Duodenal mucosa (tissue), 2 donors: ENCODE results near the gene CFAP20.
"Not testable (repeated sequence)": the region's sequence is repeated elsewhere in the genome, so short reads cannot be mapped to it uniquely, and the experiment has no call there.

Source experiments
- H3K27ac ChIP-seq: one replicate; pipeline ENCODE4 v1.7.0; 2013; ENCODE audit warnings: low read depth, low read length
- H3K27me3 ChIP-seq, 2 donors: one replicate each; pipeline ENCODE4 v1.7.0; 2013; ENCODE audit warnings: low read length in 2 of 2, control low read depth in 1 of 2; ENCODE audit not compliant: insufficient read depth in 2 of 2, control insufficient read depth in 1 of 2
- H3K36me3 ChIP-seq, 2 donors: one replicate each; pipeline ENCODE4 v1.7.0; 2013; ENCODE audit warnings: low read length in 2 of 2, control low read depth in 1 of 2; ENCODE audit not compliant: insufficient read depth in 2 of 2, control insufficient read depth in 1 of 2
- H3K4me1 ChIP-seq, 2 donors: one replicate each; pipeline ENCODE4 v1.7.0; 2013; ENCODE audit warnings: low read length in 2 of 2, control low read depth in 1 of 2; ENCODE audit not compliant: insufficient read depth in 2 of 2, control insufficient read depth in 1 of 2
- H3K4me3 ChIP-seq, 2 donors: one replicate each; pipeline ENCODE4 v1.7.0; 2013; ENCODE audit warnings: low read length in 2 of 2, low read depth in 1 of 2
- H3K9ac ChIP-seq, 2 donors: one replicate each; pipeline ENCODE4 v1.7.0; 2013; ENCODE audit warnings: low read length in 2 of 2, low read depth in 1 of 2
- H3K9me3 ChIP-seq, 2 donors: one replicate each; pipeline ENCODE4 v1.7.0; 2013; ENCODE audit warnings: low read length in 2 of 2, control low read depth in 1 of 2; ENCODE audit not compliant: control insufficient read depth in 1 of 2

Gene CFAP20

DNA sequence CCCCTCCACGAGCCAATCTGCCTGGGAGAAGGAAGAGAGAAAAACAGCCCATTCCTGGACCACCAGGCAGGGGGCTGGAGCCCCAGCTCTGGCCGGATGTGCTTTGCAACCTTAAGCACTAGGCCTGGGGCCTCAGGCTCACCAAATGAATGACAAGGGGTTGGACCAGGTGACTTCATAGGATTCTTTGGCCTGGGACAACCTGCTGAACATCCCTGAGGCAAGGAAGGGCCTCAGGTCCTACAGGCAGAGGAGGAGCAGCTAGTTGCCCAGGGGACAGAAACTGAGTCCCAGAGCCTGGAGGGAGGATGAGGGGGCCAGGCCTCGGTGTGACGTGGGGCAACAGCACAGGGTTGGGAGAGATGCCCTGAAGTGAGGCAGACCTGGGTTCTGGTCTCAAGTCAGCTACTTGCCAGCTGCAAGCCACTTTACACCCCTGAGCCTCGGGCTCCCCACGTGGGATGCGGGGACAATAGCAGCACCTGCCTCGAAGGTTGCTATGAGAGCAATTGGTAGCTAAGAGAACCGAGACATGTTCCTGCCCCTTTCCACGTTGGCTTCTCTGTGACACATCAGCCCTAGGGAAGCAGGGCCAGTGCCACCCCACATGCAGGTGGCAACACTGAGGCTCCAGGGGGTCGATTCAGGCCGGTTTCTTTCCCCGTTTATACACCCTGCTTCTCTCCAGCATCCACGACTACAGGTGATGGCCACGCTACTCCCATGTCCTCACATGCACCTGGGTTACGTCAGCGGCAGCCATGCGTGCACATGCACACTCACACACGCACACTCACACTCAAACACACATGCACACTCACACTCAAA is 42.6 kb downstream of the CFAP20 start:
- H3K27me3 ChIP-seq, result no peaks in the 10 kb centered on the region
- no peak overlapping the region for H3K27ac ChIP-seq
- no peak overlapping the region for H3K4me3 ChIP-seq
- H3K9ac ChIP-seq, result no peak overlapping the region
- H3K9me3 ChIP-seq, result no peaks in the 10 kb centered on the region
- H3K36me3 ChIP-seq, result no peaks in the 10 kb centered on the region
- H3K4me1 ChIP-seq, result no peaks in the 10 kb centered on the region

DNA sequence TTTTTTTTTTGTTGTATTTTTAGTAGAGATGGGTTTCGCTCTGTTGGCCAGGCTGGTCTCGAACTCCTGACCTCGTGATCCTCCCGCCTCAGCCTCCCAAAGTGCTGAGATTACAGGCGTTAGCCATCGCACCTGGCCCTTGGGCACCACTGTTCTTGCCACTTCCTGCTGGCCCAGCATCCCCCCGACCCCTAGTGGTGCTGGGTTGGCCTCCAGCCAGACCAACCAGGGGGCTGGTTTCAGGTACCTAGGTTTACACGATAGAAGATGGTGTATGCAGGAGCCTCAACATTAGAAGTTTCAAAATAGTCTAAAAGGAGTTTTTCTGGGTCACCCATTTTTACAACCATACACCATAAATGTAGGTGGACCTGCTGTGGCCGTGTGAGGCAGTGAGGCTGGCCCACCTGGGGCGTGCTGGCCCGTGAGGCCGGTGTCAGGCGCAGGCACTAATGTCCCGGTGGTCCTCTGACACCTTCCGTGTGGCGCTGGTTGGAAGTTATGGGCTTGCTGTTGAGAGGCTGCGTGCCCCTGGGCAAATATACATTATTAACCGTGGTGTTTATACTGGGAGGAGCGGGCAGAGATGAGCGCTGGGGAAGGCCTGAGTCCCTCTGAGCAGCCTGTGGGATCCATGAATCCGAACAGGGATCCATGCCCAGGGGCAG is 43.5 kb downstream of the CFAP20 start:
- Histone ChIP-seq H3K27me3 (no peaks in the 10 kb centered on the region), H3K36me3 (no peaks in the 10 kb centered on the region), H3K9ac (no peak overlapping the region), H3K4me3 (no peak overlapping the region), H3K27ac (no peak overlapping the region), H3K9me3 (no peaks in the 10 kb centered on the region), H3K4me1 (no peaks in the 10 kb centered on the region)

DNA sequence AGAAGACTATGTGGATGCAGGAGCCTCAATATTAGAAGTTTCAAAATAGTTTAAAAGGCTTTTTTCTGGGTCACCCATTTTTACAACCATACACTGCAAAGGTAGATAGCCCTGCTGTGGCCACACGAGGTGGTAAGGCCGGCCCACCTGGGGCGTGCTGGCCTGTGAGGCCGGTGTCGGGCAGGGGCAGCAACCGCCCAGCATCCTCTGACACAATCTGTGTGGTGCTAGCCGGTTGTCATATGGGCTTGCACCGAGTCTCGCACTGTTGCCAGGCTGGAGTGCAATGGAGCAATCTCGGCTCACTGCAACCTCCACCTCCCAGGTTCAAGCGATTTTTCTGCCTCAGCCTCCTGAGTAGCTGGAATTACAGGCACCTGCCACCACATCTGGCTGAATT is 44.0 kb downstream of the CFAP20 start:
- H3K4me3 ChIP-seq, result no peak overlapping the region
- no peaks in the 10 kb centered on the region for H3K9me3 ChIP-seq
- H3K27me3 ChIP-seq, result no peaks in the 10 kb centered on the region
- no peaks in the 10 kb centered on the region for H3K36me3 ChIP-seq
- no peak overlapping the region for H3K9ac ChIP-seq
- no peaks in the 10 kb centered on the region for H3K4me1 ChIP-seq
- no peak overlapping the region for H3K27ac ChIP-seq

DNA sequence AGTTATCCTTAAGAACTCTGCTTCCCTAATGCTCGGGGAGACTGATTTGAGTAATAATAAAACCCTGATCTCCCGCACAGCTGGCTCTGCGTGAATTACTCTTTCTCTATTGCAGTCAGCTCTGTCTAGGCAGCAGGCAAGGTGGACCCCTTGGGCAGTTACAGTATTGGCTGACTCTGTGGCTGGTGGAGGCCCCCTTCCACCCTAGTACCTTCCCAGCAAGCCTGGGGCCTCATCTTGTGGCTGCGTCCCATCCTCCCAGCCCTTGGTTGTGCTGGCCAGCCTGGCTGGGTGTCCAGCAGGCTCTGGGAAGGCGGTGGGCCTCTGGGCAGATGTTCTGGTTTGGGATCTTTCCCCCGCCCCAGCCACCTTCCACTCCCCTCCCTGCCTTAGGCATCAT is 44.5 kb downstream of the CFAP20 start:
- H3K27me3 ChIP-seq, result no peaks in the 10 kb centered on the region
- no peak overlapping the region for H3K4me3 ChIP-seq
- H3K9ac ChIP-seq, result no peak overlapping the region
- H3K27ac ChIP-seq, result no peak overlapping the region
- no peaks in the 10 kb centered on the region for H3K9me3 ChIP-seq
- no peaks in the 10 kb centered on the region for H3K36me3 ChIP-seq
- no peaks in the 10 kb centered on the region for H3K4me1 ChIP-seq

DNA sequence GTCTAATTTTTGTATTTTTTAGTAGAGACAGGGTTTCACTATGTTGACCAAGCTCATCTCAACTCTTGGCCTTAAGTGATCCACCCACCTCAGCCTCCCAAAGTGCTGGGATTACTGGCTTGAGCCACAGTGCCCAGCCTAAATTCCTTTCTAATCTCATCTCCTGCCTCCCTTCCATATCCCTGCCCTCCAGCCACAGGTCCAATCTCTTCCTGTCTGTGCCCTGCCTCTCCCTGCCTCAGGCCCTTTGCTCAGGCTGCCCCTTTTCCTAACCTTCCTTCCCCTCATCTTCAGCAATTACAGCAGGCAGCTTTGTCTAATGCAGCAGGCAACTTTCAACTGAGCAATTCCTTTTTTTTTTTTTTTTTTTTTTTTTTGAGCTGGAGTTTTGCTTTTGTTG is 46.8 kb downstream of the CFAP20 start:
- H3K36me3 ChIP-seq, result no peaks in the 10 kb centered on the region
- no peaks in the 10 kb centered on the region for H3K9me3 ChIP-seq
- H3K9ac ChIP-seq, result no peak overlapping the region
- H3K27ac ChIP-seq, result no peak overlapping the region
- H3K27me3 ChIP-seq, result no peaks in the 10 kb centered on the region
- no peaks in the 10 kb centered on the region for H3K4me1 ChIP-seq
- H3K4me3 ChIP-seq, result no peak overlapping the region

DNA sequence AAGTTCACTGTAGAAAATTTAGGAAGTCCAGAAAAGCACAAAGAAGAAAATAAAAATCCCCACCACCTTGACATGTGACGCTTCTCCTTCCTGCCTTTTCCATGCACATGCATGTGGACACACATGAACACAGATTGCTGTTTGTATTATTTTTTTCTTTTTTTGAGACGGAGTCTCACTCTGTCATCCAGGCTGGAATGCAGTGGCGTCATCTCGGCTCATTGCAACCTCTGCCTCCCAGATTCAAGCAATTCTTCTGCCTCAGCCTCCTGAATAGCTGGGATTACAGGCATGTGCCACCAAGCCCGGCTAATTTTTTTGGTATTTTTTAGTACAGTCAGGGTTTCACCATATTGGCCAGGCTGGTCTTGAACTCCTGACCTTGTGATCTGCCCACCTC is 48.5 kb downstream of the CFAP20 start:
- not testable (repeated sequence) for H3K36me3 ChIP-seq, H3K9me3 ChIP-seq, H3K27ac ChIP-seq, H3K9ac ChIP-seq, H3K27me3 ChIP-seq, H3K4me1 ChIP-seq, H3K4me3 ChIP-seq

DNA sequence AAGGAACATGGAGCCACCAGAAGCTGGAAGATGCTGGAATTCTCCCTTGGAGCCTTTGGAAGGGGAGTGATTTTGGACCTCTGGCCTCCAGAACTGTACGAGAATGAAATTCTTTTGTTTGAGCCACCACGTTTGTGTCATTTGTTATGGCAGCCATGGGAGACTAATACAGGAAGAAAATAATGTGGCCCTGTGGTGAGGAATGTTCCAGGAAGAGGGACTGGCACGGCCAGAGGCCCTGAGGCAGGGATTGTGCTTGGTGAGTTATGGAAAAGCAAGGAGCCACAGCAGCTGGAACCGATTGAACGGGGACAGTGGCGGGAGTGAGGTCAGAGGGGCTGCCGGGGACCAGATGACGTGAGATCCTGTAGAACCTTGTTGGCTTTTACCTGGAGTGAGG is 51.4 kb downstream of the CFAP20 start:
- H3K36me3 ChIP-seq, result no peaks in the 10 kb centered on the region
- H3K4me1 ChIP-seq, result no peaks in the 10 kb centered on the region
- H3K9ac ChIP-seq, result no peak overlapping the region
- no peak overlapping the region for H3K4me3 ChIP-seq
- no peaks in the 10 kb centered on the region for H3K27me3 ChIP-seq
- no peaks in the 10 kb centered on the region for H3K9me3 ChIP-seq
- no peak overlapping the region for H3K27ac ChIP-seq

DNA sequence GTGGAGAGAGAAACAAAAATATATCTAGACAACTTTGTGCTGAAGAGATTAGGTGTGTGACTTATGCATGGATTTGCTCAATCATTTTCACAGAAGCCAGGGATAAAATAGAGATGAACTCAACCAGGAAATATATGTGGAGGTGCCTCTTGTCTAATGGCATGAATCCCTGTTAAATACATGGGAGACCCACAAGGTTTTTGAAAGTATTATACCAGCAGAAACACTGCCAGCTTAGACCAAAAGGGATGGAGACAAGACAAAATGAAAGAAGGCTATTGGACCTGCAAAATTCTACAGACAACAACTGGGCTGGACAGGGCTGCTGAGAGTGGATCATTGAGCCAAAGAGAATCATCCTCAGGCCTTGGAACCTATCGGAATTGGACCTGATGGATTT is 52.7 kb downstream of the CFAP20 start:
- Histone ChIP-seq H3K4me3 (no peak overlapping the region), H3K27ac (no peak overlapping the region), H3K9me3 (no peaks in the 10 kb centered on the region), H3K4me1 (no peaks in the 10 kb centered on the region), H3K27me3 (no peaks in the 10 kb centered on the region), H3K9ac (no peak overlapping the region), H3K36me3 (no peaks in the 10 kb centered on the region)

DNA sequence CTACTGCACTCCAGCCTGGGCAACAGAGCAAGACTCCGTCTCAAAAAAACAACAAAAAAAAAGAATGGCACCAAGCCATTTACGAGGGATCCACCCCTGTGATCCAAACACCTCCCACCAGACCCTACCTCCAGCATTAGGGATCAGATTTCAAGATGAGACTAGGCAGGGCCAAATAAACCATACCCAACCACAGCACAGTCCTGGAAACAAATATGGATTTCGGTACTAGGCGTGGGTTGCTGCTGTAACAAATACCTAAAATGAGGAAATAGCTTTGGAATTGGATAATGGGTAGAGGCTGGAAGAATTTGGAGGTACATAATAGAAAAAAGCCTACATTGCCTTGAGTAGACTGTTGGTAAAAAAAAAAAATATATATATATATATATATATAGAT is 54.5 kb downstream of the CFAP20 start:
- no peaks in the 10 kb centered on the region for H3K27me3 ChIP-seq
- H3K4me3 ChIP-seq, result no peak overlapping the region
- no peaks in the 10 kb centered on the region for H3K9me3 ChIP-seq
- no peak overlapping the region for H3K9ac ChIP-seq
- H3K4me1 ChIP-seq, result no peaks in the 10 kb centered on the region
- no peak overlapping the region for H3K27ac ChIP-seq
- H3K36me3 ChIP-seq, result no peaks in the 10 kb centered on the region

DNA sequence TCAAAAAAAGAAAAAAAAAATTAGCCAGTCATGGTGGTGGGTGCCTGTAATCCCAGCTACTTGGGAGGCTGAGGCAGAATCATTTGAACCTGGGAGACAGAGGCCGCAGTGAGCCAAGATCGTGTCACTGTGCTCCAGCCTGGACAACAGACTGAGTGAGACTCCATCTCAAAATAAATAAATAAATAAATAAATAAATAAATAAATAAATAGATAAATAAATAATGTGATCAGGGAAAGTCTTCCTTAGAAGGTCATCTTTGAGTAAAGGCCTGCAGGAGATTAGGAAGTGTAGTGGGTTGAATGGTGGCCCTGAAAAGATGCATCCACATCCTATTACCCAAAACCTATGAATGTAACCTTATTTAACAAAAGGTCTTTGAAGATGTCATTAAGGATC is 56.1 kb downstream of the CFAP20 start:
- not testable (repeated sequence) for H3K9me3 ChIP-seq, H3K36me3 ChIP-seq, H3K27me3 ChIP-seq, H3K4me3 ChIP-seq, H3K9ac ChIP-seq, H3K27ac ChIP-seq, H3K4me1 ChIP-seq
